ENCODE measurements around the gene WNT9A.
A peak's percentile ranks its signal among the peaks of the same experiment; 100 is the strongest.

The WNT9A gene

DNA sequence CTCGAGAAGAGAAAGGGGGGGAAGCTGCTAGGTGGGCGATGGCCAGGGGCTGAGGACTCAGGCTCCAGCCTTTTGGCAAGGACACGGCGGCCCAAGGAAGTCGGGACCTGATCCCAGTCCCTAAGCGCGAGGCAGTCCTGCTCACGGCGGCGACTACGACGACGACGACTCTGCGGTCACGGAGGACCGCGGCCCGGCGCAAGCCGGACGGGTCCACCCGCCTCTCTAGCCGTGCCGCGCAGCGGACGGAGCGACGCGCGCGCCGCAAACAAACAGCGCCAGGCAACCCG is 401 bp downstream of the WNT9A start:
- H3K27ac ChIP-seq (replicated peaks), result no peak overlapping the region
- no peak for DNase-seq (ENCODE audit: low read depth in 1 of 2, low spot score in 1 of 2)
- TF ChIP-seq, protein P1, sequence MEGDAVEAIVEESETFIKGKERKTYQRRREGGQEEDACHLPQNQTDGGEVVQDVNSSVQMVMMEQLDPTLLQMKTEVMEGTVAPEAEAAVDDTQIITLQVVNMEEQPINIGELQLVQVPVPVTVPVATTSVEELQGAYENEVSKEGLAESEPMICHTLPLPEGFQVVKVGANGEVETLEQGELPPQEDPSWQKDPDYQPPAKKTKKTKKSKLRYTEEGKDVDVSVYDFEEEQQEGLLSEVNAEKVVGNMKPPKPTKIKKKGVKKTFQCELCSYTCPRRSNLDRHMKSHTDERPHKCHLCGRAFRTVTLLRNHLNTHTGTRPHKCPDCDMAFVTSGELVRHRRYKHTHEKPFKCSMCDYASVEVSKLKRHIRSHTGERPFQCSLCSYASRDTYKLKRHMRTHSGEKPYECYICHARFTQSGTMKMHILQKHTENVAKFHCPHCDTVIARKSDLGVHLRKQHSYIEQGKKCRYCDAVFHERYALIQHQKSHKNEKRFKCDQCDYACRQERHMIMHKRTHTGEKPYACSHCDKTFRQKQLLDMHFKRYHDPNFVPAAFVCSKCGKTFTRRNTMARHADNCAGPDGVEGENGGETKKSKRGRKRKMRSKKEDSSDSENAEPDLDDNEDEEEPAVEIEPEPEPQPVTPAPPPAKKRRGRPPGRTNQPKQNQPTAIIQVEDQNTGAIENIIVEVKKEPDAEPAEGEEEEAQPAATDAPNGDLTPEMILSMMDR (IDR thresholded peaks at IDR 0.05; ENCODE audit: insufficient read depth, low read length), result no peak
- H3K4me3 ChIP-seq (replicated peaks; ENCODE audit: insufficient read depth, low read length), result no peak overlapping the region; the same call in 1 of the 2 replicates
- peaks cover 22% of the 10 kb centered on the region for H3K27me3 ChIP-seq (ENCODE audit: insufficient read depth, poor library complexity, severe bottlenecking)

DNA sequence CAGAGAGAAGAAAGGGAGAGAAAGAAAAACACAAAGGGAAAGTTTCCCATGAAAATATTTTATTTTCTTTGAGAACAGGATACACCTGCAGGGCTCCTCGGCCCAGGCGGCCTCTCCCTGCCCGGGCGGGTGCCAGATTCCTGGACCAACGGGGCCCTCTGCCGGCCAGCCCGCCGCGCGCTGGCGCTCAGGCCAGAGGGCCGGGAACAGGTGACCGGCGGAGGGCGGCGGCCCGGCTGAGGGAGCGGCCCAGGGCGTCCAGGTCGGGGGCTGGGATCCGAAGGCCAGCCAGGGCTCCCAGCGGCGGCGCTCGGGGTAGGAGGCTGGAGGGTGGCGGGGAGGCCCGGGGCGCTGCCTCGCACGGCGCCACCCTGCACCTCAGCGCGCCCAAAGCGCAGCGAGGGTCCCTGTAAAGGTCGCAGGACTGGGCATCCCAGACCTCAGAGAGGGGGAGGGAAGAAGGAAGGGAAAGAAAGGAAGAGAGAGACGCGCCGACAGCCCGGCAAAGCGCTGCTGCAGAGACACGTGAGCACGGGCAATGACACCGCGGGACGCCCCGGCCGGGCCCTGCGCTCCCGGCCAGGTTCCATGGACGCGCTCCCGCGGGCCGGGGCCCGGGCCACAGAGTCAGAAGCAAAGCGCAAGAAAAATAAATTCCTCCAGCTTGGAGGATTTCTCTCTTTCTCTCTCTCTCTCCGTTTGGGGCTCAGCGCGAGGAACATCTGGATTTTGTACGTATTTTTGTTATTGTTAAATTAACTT is 927 bp downstream of the WNT9A start:
- Histone ChIP-seq H3K27ac (replicated peaks) (no peak overlapping the region), H3K4me3 (replicated peaks; ENCODE audit: insufficient read depth, low read length) (no peak overlapping the region; the same call in 1 of the 2 replicates)
- peak in 1 of 2 experiments; percentile 41 for DNase-seq (ENCODE audit: low read depth in 1 of 2, low spot score in 1 of 2)

DNA sequence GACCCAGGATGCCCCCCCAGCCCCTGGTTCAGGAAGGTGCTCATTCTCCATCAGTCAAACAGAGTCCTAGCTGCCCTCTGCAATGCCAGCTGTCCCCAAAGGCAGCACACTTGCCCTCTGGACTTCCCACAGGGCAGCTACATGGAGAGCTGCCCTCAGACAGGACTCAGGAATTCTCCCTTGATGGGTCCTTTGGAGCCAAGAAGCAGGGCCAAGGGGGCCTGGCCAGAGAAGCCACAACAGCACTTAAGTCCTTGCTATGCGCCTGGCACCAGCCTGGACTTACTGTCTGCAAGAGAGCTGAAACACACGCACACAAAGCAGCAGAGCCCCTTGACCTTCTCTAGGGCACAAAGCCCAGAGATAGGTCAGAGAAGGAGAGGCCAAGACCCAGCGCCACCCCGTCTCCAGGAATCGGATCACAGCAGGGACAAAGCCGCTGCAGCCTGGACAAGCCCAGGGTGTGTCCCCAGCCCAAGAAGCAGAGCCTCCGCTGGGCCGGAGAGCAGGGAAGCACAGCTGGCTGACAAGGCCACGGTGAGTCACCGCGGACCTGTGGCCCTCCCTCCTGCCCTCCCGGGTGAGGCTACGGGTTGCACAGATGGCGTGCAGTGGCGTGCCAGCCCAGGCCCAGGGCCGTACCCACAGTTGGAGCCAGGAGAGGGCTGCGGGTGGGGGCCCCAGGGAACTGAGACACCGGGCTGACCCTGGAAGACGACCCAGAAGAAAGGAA is 1.7 kb downstream of the WNT9A start:
- peaks cover 22% of the 10 kb centered on the region for H3K27me3 ChIP-seq (ENCODE audit: insufficient read depth, poor library complexity, severe bottlenecking)
- DNase-seq (ENCODE audit: low read depth in 1 of 2, low spot score in 1 of 2), result peak in 1 of 2 experiments; percentile 17
- no peak overlapping the region for H3K4me3 ChIP-seq (replicated peaks; ENCODE audit: insufficient read depth, low read length)
- H3K27ac ChIP-seq (replicated peaks), result no peak overlapping the region
- TF ChIP-seq SPI1 (IDR thresholded peaks at IDR 0.05; ENCODE audit: borderline replicate concordance, low read depth) (no peak), POLR2AphosphoS5 (IDR thresholded peaks at IDR 0.05; ENCODE audit: low read depth) (no peak), GABPA (IDR thresholded peaks at IDR 0.05; ENCODE audit: low read depth) (no peak)
- TF ChIP-seq, protein P1 (IDR thresholded peaks at IDR 0.05; ENCODE audit: insufficient read depth, low read length), result no peak
- TF ChIP-seq, protein P2, sequence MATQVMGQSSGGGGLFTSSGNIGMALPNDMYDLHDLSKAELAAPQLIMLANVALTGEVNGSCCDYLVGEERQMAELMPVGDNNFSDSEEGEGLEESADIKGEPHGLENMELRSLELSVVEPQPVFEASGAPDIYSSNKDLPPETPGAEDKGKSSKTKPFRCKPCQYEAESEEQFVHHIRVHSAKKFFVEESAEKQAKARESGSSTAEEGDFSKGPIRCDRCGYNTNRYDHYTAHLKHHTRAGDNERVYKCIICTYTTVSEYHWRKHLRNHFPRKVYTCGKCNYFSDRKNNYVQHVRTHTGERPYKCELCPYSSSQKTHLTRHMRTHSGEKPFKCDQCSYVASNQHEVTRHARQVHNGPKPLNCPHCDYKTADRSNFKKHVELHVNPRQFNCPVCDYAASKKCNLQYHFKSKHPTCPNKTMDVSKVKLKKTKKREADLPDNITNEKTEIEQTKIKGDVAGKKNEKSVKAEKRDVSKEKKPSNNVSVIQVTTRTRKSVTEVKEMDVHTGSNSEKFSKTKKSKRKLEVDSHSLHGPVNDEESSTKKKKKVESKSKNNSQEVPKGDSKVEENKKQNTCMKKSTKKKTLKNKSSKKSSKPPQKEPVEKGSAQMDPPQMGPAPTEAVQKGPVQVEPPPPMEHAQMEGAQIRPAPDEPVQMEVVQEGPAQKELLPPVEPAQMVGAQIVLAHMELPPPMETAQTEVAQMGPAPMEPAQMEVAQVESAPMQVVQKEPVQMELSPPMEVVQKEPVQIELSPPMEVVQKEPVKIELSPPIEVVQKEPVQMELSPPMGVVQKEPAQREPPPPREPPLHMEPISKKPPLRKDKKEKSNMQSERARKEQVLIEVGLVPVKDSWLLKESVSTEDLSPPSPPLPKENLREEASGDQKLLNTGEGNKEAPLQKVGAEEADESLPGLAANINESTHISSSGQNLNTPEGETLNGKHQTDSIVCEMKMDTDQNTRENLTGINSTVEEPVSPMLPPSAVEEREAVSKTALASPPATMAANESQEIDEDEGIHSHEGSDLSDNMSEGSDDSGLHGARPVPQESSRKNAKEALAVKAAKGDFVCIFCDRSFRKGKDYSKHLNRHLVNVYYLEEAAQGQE (IDR thresholded peaks at IDR 0.05; ENCODE audit: insufficient replicate concordance, low read depth), result no peak

More for the DNA sequence above, 927 bp downstream of the WNT9A start:
- H3K27me3 ChIP-seq (ENCODE audit: insufficient read depth, poor library complexity, severe bottlenecking), result peaks cover 22% of the 10 kb centered on the region
- no peak for TF ChIP-seq SPI1 (IDR thresholded peaks at IDR 0.05; ENCODE audit: borderline replicate concordance, low read depth)
- TF ChIP-seq, protein P1 (IDR thresholded peaks at IDR 0.05; ENCODE audit: insufficient read depth, low read length), result peak; percentile 26

DNA sequence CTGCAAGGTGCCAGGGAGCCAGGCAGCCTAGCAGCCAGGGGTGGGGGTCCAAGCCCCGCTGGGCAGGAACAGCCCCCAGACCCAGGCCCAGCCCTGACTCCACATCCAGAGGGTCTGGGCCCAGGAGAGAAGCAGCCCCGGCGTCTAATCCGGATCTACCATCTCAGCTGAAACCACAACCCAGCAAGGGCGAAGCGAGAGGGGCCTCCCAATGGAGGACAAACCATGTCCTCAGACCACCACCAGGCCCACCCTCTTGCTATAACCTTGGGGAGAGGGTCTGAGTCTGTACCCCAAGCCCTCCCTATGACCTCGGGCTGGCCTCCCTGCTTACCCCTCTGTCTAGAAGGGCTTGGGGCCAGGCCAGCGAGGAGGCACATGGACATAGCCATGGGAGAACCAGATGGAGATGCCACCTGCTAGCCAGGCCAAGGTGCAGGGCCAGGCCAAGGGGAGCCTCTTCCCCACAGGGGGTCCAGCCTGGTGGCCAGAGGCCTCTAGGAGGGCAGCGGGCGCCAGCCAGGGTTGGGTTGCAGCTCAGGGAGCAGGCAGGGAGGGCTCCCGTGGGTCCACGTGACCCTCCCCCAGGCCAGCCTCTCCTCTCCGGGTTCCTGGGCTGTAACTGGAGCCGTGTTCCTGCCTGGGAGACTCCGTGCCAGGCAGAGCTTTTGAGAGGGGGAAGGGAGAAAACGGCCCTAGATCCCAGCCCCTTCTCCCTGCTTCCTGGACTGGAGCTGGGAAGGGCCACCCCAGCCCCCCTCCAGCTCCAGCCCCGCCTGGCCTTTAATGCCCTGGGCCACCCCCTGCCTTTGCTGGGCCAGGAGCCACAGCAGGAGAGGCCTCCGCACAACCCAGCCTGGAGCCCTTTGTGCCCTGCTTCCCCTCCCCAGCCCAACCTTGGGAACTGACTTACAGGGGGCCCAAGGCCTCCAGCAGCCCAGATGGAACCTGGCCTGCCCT is 2.5 kb downstream of the WNT9A start:
- TF ChIP-seq POLR2AphosphoS5 (IDR thresholded peaks at IDR 0.05; ENCODE audit: low read depth) (no peak), GABPA (IDR thresholded peaks at IDR 0.05; ENCODE audit: low read depth) (no peak), SPI1 (IDR thresholded peaks at IDR 0.05; ENCODE audit: borderline replicate concordance, low read depth) (no peak)
- TF ChIP-seq, protein P2 (IDR thresholded peaks at IDR 0.05; ENCODE audit: insufficient replicate concordance, low read depth), result no peak
- TF ChIP-seq, protein P1 (IDR thresholded peaks at IDR 0.05; ENCODE audit: insufficient read depth, low read length), result no peak
- no peak overlapping the region for H3K4me3 ChIP-seq (replicated peaks; ENCODE audit: insufficient read depth, low read length)
- no peak overlapping the region for H3K27ac ChIP-seq (replicated peaks)
- H3K27me3 ChIP-seq (ENCODE audit: insufficient read depth, poor library complexity, severe bottlenecking), result peaks cover 22% of the 10 kb centered on the region
- DNase-seq (ENCODE audit: low read depth in 1 of 2, low spot score in 1 of 2), result no peak
